ENCODE results near the gene CHST9. TPM values are rescaled to one million over a fixed set of nuclear protein-coding genes. Genes with fewer than 3 reads are reported as not detected.

CHST9 gene
- total and polyA plus RNA-seq, 2 of the 13 experiments (the other 11 are each of a cell fraction or from before 2014, with no cell fraction given) = 3.2 to 9.6 TPM

GRCh38 chr18:26875040-26875654 is 310.0 kb downstream of the CHST9 start (continued):
- TF ChIP-seq CEBPZ (IDR thresholded peaks at IDR 0.05; ENCODE audit: low read length) (no peak), ASH2L (IDR thresholded peaks at IDR 0.05; ENCODE audit: insufficient read length, low read depth, low read length) (no peak), DNMT1 (CRISPR knock-in tag; IDR thresholded peaks at IDR 0.05) (no peak), ZNF275 (CRISPR knock-in tag; IDR thresholded peaks at IDR 0.05; ENCODE audit: borderline replicate concordance) (no peak), ZNF44 (CRISPR knock-in tag; IDR thresholded peaks at IDR 0.05) (no peak), ZMYM3 (CRISPR knock-in tag; IDR thresholded peaks at IDR 0.05) (no peak), ZNF790 (CRISPR knock-in tag; IDR thresholded peaks at IDR 0.05; ENCODE audit: borderline replicate concordance) (no peak), ZNF296 (CRISPR knock-in tag; conservative IDR thresholded peaks at IDR 0.05) (no peak), ARID5B (CRISPR knock-in tag; IDR thresholded peaks at IDR 0.05) (peak; percentile 90), ZNF234 (CRISPR knock-in tag; conservative IDR thresholded peaks at IDR 0.05) (no peak), ATF2 (CRISPR knock-in tag; IDR thresholded peaks at IDR 0.05) (no peak), THAP11 (CRISPR knock-in tag; IDR thresholded peaks at IDR 0.05) (peak; percentile 51; the same call in 1 of the 2 replicates), TARDBP (CRISPR knock-in tag; IDR thresholded peaks at IDR 0.05) (0 out of 2 replicates have a peak, but pooled peaks have one; percentile 46), ZNF616 (CRISPR knock-in tag; IDR thresholded peaks at IDR 0.05; ENCODE audit: low read depth) (no peak), ZNF644 (CRISPR knock-in tag; IDR thresholded peaks at IDR 0.05; ENCODE audit: low read depth) (peak; percentile 98), ATRX (CRISPR knock-in tag; IDR thresholded peaks at IDR 0.05; ENCODE audit: borderline replicate concordance) (no peak), SAP130 (CRISPR knock-in tag; IDR thresholded peaks at IDR 0.05; ENCODE audit: low read depth) (peak; percentile 50; the same call in 1 of the 2 replicates), ZNF10 (CRISPR knock-in tag; IDR thresholded peaks at IDR 0.05; ENCODE audit: borderline replicate concordance, low read depth) (no peak), ZNF138 (CRISPR knock-in tag; IDR thresholded peaks at IDR 0.05; ENCODE audit: low read depth) (no peak), ZNF660 (CRISPR knock-in tag; IDR thresholded peaks at IDR 0.05; ENCODE audit: borderline replicate concordance, low read depth) (no peak), NFIB (CRISPR knock-in tag; IDR thresholded peaks at IDR 0.05; ENCODE audit: borderline replicate concordance) (no peak)
